Trophoblast cell (in vitro differentiated cells and primary cell): ENCODE data around the gene RNF123.

Source experiments
- DNase-seq, 2 donors: peaks; one replicate each; pipeline ENCODE4 v3.0.0-alpha.2; 2016
- H2AFZ ChIP-seq: 2 replicates; pipeline ENCODE4 v1.6.1; 2013; ENCODE audit warnings: low read length, moderate library complexity, mild to moderate bottlenecking; ENCODE audit not compliant: insufficient read depth, poor library complexity
- H2AK5ac ChIP-seq: 2 replicates; pipeline ENCODE4 v1.6.1; 2013; ENCODE audit warnings: mild to moderate bottlenecking, low read length
- H2BK120ac ChIP-seq: 2 replicates; pipeline ENCODE4 v1.6.1; 2013; ENCODE audit warnings: low read length, mild to moderate bottlenecking, moderate library complexity; ENCODE audit not compliant: insufficient read depth, poor library complexity
- H2BK12ac ChIP-seq: 2 replicates; pipeline ENCODE4 v1.6.1; 2013; ENCODE audit warnings: mild to moderate bottlenecking, low read length, moderate library complexity
- H2BK5ac ChIP-seq: 2 replicates; pipeline ENCODE4 v1.6.1; 2013; ENCODE audit warnings: low read length, low read depth, moderate library complexity, mild to moderate bottlenecking; ENCODE audit not compliant: poor library complexity
- H3K14ac ChIP-seq: 2 replicates; pipeline ENCODE4 v1.6.1; 2013; ENCODE audit warnings: mild to moderate bottlenecking, low read length
- H3K18ac ChIP-seq: 2 replicates; pipeline ENCODE4 v1.6.1; 2013; ENCODE audit warnings: mild to moderate bottlenecking, low read length
- H3K23ac ChIP-seq: 2 replicates; pipeline ENCODE4 v1.6.1; 2013; ENCODE audit warnings: low read length
- H3K27ac ChIP-seq: 2 replicates; pipeline ENCODE4 v1.5.1; 2013; ENCODE audit warnings: low read depth, mild to moderate bottlenecking, inconsistent platforms, low read length, moderate library complexity
- H3K27me3 ChIP-seq: 2 replicates; pipeline ENCODE4 v1.6.1; 2013; ENCODE audit warnings: inconsistent platforms, mild to moderate bottlenecking, low read length, moderate library complexity; ENCODE audit not compliant: insufficient read depth
- H3K36me3 ChIP-seq, 2 experiments: 1 replicate in 1 of 2; 2 replicates in 1 of 2; pipeline ENCODE4 v1.6.1; 2013; ENCODE audit warnings: low read length in 2 of 2, mild to moderate bottlenecking in 2 of 2, moderate library complexity in 1 of 2; ENCODE audit not compliant: insufficient read depth in 2 of 2, control insufficient read depth in 1 of 2
- H3K4ac ChIP-seq: 2 replicates; pipeline ENCODE4 v1.6.1; 2013; ENCODE audit warnings: low read depth, mild to moderate bottlenecking, low read length, moderate library complexity
- H3K4me1 ChIP-seq, 2 experiments: 1 replicate in 1 of 2; 2 replicates in 1 of 2; pipeline ENCODE4 v1.6.1; 2013; ENCODE audit warnings: low read length in 2 of 2, mild to moderate bottlenecking in 2 of 2, moderate library complexity in 1 of 2; ENCODE audit not compliant: insufficient read depth in 2 of 2, control insufficient read depth in 1 of 2
- H3K4me2 ChIP-seq: 2 replicates; pipeline ENCODE4 v1.6.1; 2013; ENCODE audit warnings: inconsistent platforms, mild to moderate bottlenecking, low read length, moderate library complexity
- H3K4me3 ChIP-seq: 2 replicates; pipeline ENCODE4 v1.5.1; 2013; ENCODE audit warnings: mild to moderate bottlenecking, low read depth, low read length, inconsistent platforms
- H3K79me1 ChIP-seq: one replicate; pipeline ENCODE4 v1.6.1; 2013; ENCODE audit warnings: low read length
- H3K79me2 ChIP-seq: 2 replicates; pipeline ENCODE4 v1.6.1; 2013; ENCODE audit warnings: low read length, mild to moderate bottlenecking; ENCODE audit not compliant: control insufficient read depth, insufficient read depth, poor library complexity
- H3K9ac ChIP-seq: 2 replicates; pipeline ENCODE4 v1.6.1; 2013; ENCODE audit warnings: mild to moderate bottlenecking, low read length
- H3K9me3 ChIP-seq: 2 replicates; pipeline ENCODE4 v1.6.1; 2013; ENCODE audit warnings: low read depth, mild to moderate bottlenecking, control low read depth, inconsistent platforms, low read length; ENCODE audit not compliant: insufficient read depth
- H4K12ac ChIP-seq: 2 replicates; pipeline ENCODE4 v1.6.1; 2013; ENCODE audit warnings: low read depth, mild to moderate bottlenecking, low read length, moderate library complexity
- H4K8ac ChIP-seq: 2 replicates; pipeline ENCODE4 v1.6.1; 2013; ENCODE audit warnings: low read depth, mild to moderate bottlenecking, low read length, moderate library complexity
- H4K91ac ChIP-seq: one replicate; pipeline ENCODE4 v1.6.1; 2013; ENCODE audit warnings: low read depth, mild to moderate bottlenecking, low read length, moderate library complexity
- WGBS: extraction: QIAGEN DNeasy Blood & Tissue Kit; methylation state at CpG from one replicate; pipeline ENCODE4 v1.1.7; 2013; ENCODE audit warnings: missing lambda C conversion rate; ENCODE audit not compliant: insufficient read length, insufficient coverage; ENCODE audit errors: extremely low coverage; 5-methylcytosine and 5-hydroxymethylcytosine counted together

RNF123 gene

DNA sequence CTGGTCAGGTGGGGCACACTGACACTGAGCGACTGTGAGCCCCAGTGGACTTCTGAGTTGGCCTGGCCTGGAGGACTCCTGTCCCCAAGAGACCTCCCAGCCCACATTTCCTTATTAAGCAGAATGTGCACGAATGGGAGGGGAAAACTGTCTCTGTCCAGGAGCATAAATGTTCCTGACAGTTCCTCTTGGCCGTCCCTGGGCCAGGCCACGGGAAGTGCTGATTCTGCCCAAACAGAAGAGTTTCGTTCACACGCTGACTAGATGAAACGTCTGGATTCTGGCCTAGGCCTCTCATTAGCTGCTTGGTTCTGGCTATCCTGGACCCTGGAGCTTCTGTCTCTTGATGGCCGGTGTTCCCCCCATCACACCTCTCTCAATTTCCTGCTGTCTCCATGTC, 44.7 kb upstream of the RNF123 start:
- H3K4me1 ChIP-seq = peaks cover 4 to 5% of the 10 kb centered on the region in 2 experiments
- WGBS = no CpG with 5 or more reads among the region's 8 CpGs

DNA sequence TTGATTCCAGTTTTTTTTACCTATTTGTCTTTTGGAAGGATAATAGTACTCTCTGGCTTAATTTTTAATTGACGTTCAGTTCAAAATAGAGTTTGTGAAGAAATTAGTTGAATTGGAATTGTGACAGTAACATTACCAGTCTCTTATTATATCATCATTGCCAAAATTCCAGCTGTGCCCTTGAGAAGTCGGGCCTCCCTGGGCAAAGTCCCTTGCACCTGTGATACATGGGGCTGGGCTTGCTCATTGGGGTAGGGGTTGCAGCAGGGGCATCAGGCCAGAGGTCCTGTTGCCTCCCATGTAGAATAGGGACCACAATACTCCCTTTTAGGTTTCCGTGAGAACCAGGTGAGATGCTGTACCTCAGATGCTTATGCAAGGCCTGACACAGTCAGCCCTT, 43.1 kb upstream of the RNF123 start:
- Histone ChIP-seq H2BK5ac (no peak overlapping the region), H2AK5ac (no peak overlapping the region), H3K79me1 (no peaks in the 10 kb centered on the region), H3K9me3 (peaks cover 3% of the 10 kb centered on the region), H3K36me3 (no peaks in the 10 kb centered on the region), H3K4me2 (no peak overlapping the region), H2AFZ (no peak overlapping the region), H4K8ac (no peak overlapping the region), H3K79me2 (no peaks in the 10 kb centered on the region), H4K12ac (no peak overlapping the region), H3K27ac (no peak overlapping the region), H3K4me1 (peaks cover 6 to 10% of the 10 kb centered on the region in 2 experiments), H3K27me3 (no peaks in the 10 kb centered on the region), H3K4me3 (no peak overlapping the region), H3K18ac (no peak overlapping the region), H4K91ac (no peak overlapping the region), H2BK120ac (no peak overlapping the region), H3K23ac (no peak overlapping the region), H3K14ac (no peak overlapping the region), H3K9ac (no peak overlapping the region), H3K4ac (no peak overlapping the region), H2BK12ac (no peak overlapping the region)
- no peak for DNase-seq
- WGBS = no CpG with 5 or more reads among the region's 3 CpGs

More for the DNA sequence above, 44.7 kb upstream of the RNF123 start:
- no peak overlapping the region for H3K18ac ChIP-seq
- H3K9me3 ChIP-seq = peaks cover 5% of the 10 kb centered on the region
- H4K8ac ChIP-seq = no peak overlapping the region
- H2BK5ac ChIP-seq = no peak overlapping the region
- H2AK5ac ChIP-seq = no peak overlapping the region
- H3K4me3 ChIP-seq = no peak overlapping the region
- H3K27ac ChIP-seq = no peak overlapping the region
- H3K79me2 ChIP-seq = no peaks in the 10 kb centered on the region
- no peak overlapping the region for H2AFZ ChIP-seq
- H3K36me3 ChIP-seq = no peaks in the 10 kb centered on the region
- no peaks in the 10 kb centered on the region for H3K27me3 ChIP-seq
- no peak overlapping the region for H3K4ac ChIP-seq
- no peak overlapping the region for H4K91ac ChIP-seq
- no peak overlapping the region for H3K14ac ChIP-seq
- no peak for DNase-seq
- H3K79me1 ChIP-seq = no peaks in the 10 kb centered on the region
- H3K4me2 ChIP-seq = no peak overlapping the region
- H2BK120ac ChIP-seq = no peak overlapping the region
- no peak overlapping the region for H3K9ac ChIP-seq
- no peak overlapping the region for H4K12ac ChIP-seq
- H2BK12ac ChIP-seq = no peak overlapping the region
- no peak overlapping the region for H3K23ac ChIP-seq

DNA sequence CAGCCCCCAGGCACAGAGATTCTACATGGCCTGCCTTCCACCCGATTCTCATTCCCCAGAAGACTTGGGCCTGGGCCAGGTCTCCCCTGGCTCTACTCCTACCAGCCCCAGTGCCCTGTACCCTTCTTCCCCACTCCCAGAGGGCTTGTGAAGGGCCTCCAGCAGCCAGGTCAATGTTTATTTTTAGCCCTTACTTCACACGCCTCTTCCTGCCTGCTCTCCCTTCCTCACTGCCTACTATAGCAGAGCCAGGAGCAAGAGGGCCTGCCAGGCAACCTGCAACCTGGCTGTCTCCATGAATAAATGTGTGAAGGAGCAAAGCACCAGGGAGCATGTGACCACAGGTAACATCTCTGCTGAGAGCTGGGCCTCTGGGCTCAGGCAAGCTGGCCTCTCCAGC, 41.6 kb upstream of the RNF123 start:
- Histone ChIP-seq H3K79me1 (no peaks in the 10 kb centered on the region), H3K9me3 (peaks cover 2% of the 10 kb centered on the region), H3K79me2 (no peaks in the 10 kb centered on the region), H2BK12ac (no peak overlapping the region), H3K14ac (no peak overlapping the region), H4K8ac (no peak overlapping the region), H2BK5ac (no peak overlapping the region), H2AFZ (no peak overlapping the region), H3K4me3 (no peak overlapping the region), H4K12ac (no peak overlapping the region), H2AK5ac (no peak overlapping the region), H4K91ac (no peak overlapping the region), H3K4ac (no peak overlapping the region), H3K18ac (no peak overlapping the region), H3K4me2 (no peak overlapping the region), H3K36me3 (no peaks in the 10 kb centered on the region), H3K9ac (no peak overlapping the region), H2BK120ac (no peak overlapping the region), H3K27ac (no peak overlapping the region), H3K23ac (no peak overlapping the region), H3K27me3 (no peaks in the 10 kb centered on the region), H3K4me1 (peaks cover 6 to 10% of the 10 kb centered on the region in 2 experiments)
- DNase-seq = no peak
- no CpG with 5 or more reads among the region's 2 CpGs for WGBS

DNA sequence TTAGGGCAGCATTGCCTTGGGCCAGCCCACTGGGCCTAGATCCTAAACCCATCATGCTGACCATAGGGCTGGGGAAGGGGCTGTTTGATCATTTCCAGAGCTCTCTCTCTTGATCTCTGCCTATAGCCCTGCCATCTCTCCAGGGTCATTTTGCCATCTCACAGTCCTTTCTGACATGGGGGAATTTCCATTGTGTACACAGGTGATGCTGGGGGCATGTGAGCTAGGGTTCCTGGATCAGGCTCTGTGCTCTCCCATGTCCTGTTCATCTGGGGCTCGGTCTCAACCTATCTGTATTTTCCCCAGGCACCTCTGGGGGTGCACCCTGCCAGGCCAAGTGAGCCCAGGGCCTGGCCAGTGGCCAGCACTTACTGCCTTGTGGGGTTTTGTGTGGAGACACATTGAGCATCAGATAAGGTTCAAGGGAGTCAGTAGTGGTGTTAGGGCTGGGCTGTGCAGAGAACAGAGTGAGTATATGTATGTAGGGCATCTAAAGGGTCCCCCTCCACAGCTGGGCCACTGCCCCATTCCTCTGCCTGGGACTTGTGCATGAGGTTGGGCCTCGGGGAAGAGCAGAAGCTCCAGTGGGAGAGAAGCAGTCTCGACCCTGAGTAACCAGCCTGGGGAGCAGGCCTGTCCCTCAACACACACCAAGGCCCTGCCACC, 40.9 kb upstream of the RNF123 start:
- Histone ChIP-seq H2AFZ (no peak overlapping the region), H3K4me3 (no peak overlapping the region), H3K23ac (no peak overlapping the region), H3K9me3 (peaks cover 2% of the 10 kb centered on the region), H2AK5ac (no peak overlapping the region), H4K12ac (no peak overlapping the region), H3K79me2 (no peaks in the 10 kb centered on the region), H4K91ac (no peak overlapping the region), H3K4me1 (peaks cover 6 to 10% of the 10 kb centered on the region in 2 experiments), H2BK12ac (no peak overlapping the region), H2BK120ac (no peak overlapping the region), H3K4ac (no peak overlapping the region), H3K27ac (no peak overlapping the region), H3K27me3 (no peaks in the 10 kb centered on the region), H2BK5ac (no peak overlapping the region), H3K36me3 (no peaks in the 10 kb centered on the region), H3K79me1 (no peaks in the 10 kb centered on the region), H3K14ac (no peak overlapping the region), H3K9ac (no peak overlapping the region), H3K18ac (no peak overlapping the region), H4K8ac (no peak overlapping the region), H3K4me2 (no peak overlapping the region)
- no peak for DNase-seq
- WGBS = no CpG with 5 or more reads among the region's 3 CpGs
